Keratinocyte (primary cell): ENCODE measurements around the gene DCXR. TPM values are rescaled to one million over a fixed set of nuclear protein-coding genes. Genes with fewer than 3 reads are reported as not detected.

ENCODE experiments used
- DNase-seq: peaks from one replicate; pipeline ENCODE4 v3.0.0-alpha.2; 2011; ENCODE audit warnings: low read depth, missing footprints, low spot score
- FAIRE-seq: peaks from 2 replicates; lab custom pipeline; 2011; peaks lifted over from hg19 to GRCh38; lab: Jason Lieb, UNC
- H2AFZ ChIP-seq: 2 replicates; pipeline ENCODE4 v1.6.0; 2012; ENCODE audit warnings: low read length, control low read depth, inconsistent platforms; ENCODE audit not compliant: control insufficient read depth
- H3K27ac ChIP-seq: 2 replicates; pipeline ENCODE4 v1.5.1; 2011; ENCODE audit warnings: low read length; ENCODE audit not compliant: control insufficient read depth, insufficient read depth
- H3K27me3 ChIP-seq: 3 replicates; pipeline ENCODE4 v1.6.0; 2011; ENCODE audit warnings: low read length; ENCODE audit not compliant: control insufficient read depth, insufficient read depth; ENCODE audit errors: extremely low read depth
- H3K36me3 ChIP-seq, 2 experiments: 2 replicates in 1 of 2; 3 replicates in 1 of 2; pipeline ENCODE4 v1.5.1; 2011; ENCODE audit warnings: low read length in 2 of 2, mild to moderate bottlenecking in 1 of 2; ENCODE audit not compliant: control insufficient read depth in 2 of 2, insufficient read depth in 2 of 2; ENCODE audit errors: extremely low read depth in 1 of 2
- H3K4me1 ChIP-seq: 3 replicates; pipeline ENCODE4 v1.5.1; 2011; ENCODE audit warnings: low read length; ENCODE audit not compliant: control insufficient read depth, insufficient read depth; ENCODE audit errors: extremely low read depth
- H3K4me2 ChIP-seq: 3 replicates; pipeline ENCODE4 v1.6.0; 2011; ENCODE audit warnings: low read depth, low read length; ENCODE audit not compliant: control insufficient read depth, insufficient read depth; ENCODE audit errors: extremely low read depth
- H3K4me3 ChIP-seq, 3 experiments: fragments of 200-600 bp in 1 of 3; sonication (generic) in 1 of 3; 2 replicates in 2 of 3; 3 replicates in 1 of 3; pipeline ENCODE4 v1.5.1; 2011 to 2016; ENCODE audit warnings: low read length in 3 of 3, mild to moderate bottlenecking in 3 of 3, control low read depth in 2 of 3, inconsistent platforms in 1 of 3, low read depth in 1 of 3, mixed read lengths in 1 of 3, mixed run types in 1 of 3, moderate library complexity in 1 of 3; ENCODE audit not compliant: control insufficient read depth in 2 of 3, insufficient read depth in 2 of 3; ENCODE audit errors: extremely low read depth in 1 of 3
- H3K79me2 ChIP-seq: 2 replicates; pipeline ENCODE4 v1.6.0; 2012; ENCODE audit warnings: low read length; ENCODE audit not compliant: control insufficient read depth, insufficient read depth
- H3K9ac ChIP-seq: 3 replicates; pipeline ENCODE4 v1.6.0; 2011; ENCODE audit warnings: low read length; ENCODE audit not compliant: control insufficient read depth, insufficient read depth; ENCODE audit errors: extremely low read depth
- H3K9me1 ChIP-seq: 3 replicates; pipeline ENCODE4 v1.6.0; 2011; ENCODE audit warnings: low read length; ENCODE audit not compliant: control insufficient read depth, insufficient read depth; ENCODE audit errors: extremely low read depth
- H3K9me3 ChIP-seq: 2 replicates; pipeline ENCODE4 v1.5.1; 2012; ENCODE audit warnings: low read depth, low read length; ENCODE audit not compliant: control insufficient read depth
- H4K20me1 ChIP-seq: 3 replicates; pipeline ENCODE4 v1.6.0; 2011; ENCODE audit warnings: low read length; ENCODE audit not compliant: control insufficient read depth, insufficient read depth; ENCODE audit errors: extremely low read depth
- EZH2 ChIP-seq: IDR thresholded peaks from one replicate; pipeline ENCODE4 v1.6.1; 2012; ENCODE audit warnings: inconsistent platforms, mild to moderate bottlenecking, low read length, moderate library complexity
- dilution Hi-C: fragments of 300-500 bp; cut with MboI; formaldehyde crosslinking; loops from one replicate; pipeline ENCODE4 v1.7.0; 2020; ENCODE audit warnings: low sequenced_read_pairs; ENCODE audit not compliant: extremely low pct_ligation_motif_present
- polyA plus RNA-seq, 5 experiments: library from polyadenylated mRNA; depleted of rRNA in 3 of 5; stranded (reverse) in 3 of 5; stranded (forward) in 1 of 5; unstranded in 1 of 5; fragments of >200 nt; gene quantifications; 1 replicate in 1 of 5; 2 replicates in 3 of 5; 3 replicates in 1 of 5; pipeline versions ENCODE4 v1.2.1 to v1.2.3, GENCODE V29; 2011 to 2012; ENCODE audit warnings: missing spikeins in 2 of 5, low read depth in 1 of 5, low replicate concordance in 1 of 5
- TF ChIP-seq, protein P1 (sequence below), 3 experiments: IDR thresholded peaks in 1 of 3; conservative IDR thresholded peaks in 1 of 3; optimal IDR thresholded peaks in 1 of 3; 2 replicates in 2 of 3; 3 replicates in 1 of 3; pipeline versions ENCODE3 to v1.5.1; 2011; ENCODE audit warnings: low read length in 3 of 3, mild to moderate bottlenecking in 3 of 3, moderate library complexity in 2 of 3, control low read depth in 1 of 3, inconsistent platforms in 1 of 3; ENCODE audit not compliant: insufficient read depth in 2 of 3; ENCODE audit errors: extremely low read depth in 1 of 3

DCXR gene
- polyA plus RNA-seq, 1 donor (not counting 4 experiments of a cell fraction or from before 2014, with no cell fraction given): 45.4 TPM

DNA sequence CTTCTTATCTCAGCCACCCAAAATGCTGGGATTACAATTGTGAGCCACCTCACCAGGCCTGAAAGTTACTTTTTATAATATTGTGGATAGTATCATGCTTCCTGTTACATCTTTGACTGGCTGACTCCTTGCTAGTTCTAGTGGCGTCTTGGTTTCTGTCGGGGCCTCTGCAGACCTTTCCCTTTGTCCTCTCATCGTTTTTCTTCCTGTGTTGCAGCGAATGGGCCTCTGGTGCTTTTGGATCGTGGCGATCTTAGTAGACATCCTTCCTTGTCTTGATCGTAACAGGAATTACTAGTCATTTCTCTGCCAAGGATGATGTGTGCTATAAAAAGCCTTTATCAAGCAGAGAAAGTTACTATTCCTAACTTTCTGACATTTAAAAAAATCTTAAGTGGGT, 39.3 kb downstream of the DCXR start:
- no peak for TF ChIP-seq EZH2
- TF ChIP-seq, protein P1, sequence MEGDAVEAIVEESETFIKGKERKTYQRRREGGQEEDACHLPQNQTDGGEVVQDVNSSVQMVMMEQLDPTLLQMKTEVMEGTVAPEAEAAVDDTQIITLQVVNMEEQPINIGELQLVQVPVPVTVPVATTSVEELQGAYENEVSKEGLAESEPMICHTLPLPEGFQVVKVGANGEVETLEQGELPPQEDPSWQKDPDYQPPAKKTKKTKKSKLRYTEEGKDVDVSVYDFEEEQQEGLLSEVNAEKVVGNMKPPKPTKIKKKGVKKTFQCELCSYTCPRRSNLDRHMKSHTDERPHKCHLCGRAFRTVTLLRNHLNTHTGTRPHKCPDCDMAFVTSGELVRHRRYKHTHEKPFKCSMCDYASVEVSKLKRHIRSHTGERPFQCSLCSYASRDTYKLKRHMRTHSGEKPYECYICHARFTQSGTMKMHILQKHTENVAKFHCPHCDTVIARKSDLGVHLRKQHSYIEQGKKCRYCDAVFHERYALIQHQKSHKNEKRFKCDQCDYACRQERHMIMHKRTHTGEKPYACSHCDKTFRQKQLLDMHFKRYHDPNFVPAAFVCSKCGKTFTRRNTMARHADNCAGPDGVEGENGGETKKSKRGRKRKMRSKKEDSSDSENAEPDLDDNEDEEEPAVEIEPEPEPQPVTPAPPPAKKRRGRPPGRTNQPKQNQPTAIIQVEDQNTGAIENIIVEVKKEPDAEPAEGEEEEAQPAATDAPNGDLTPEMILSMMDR (optimal IDR thresholded peaks at IDR 0.05 in 1 of 3, IDR thresholded peaks at IDR 0.05 in 1 of 3, conservative IDR thresholded peaks at IDR 0.05 in 1 of 3; ENCODE audit: extremely low read depth in 1 of 3, insufficient read depth in 2 of 3, low read length in 3 of 3): no peak
- DNase-seq (no peak), FAIRE-seq (no peak)
- no peaks in the 10 kb centered on the region for H3K9me3 ChIP-seq
- no peaks in the 10 kb centered on the region for H3K27me3 ChIP-seq
- H3K36me3 ChIP-seq: no peaks in the 10 kb centered on the region
- peaks cover under 1% of the 10 kb centered on the region for H3K9me1 ChIP-seq
- H3K79me2 ChIP-seq: no peaks in the 10 kb centered on the region
- no peaks in the 10 kb centered on the region for H4K20me1 ChIP-seq
- no peak overlapping the region for H3K27ac ChIP-seq
- no peak overlapping the region for H3K9ac ChIP-seq
- H3K4me2 ChIP-seq: no peak overlapping the region
- H3K4me3 ChIP-seq: no peak overlapping the region
- H3K4me1 ChIP-seq: peaks cover 3% of the 10 kb centered on the region
- no peak overlapping the region for H2AFZ ChIP-seq
- dilution Hi-C loops: no loop called here

DNA sequence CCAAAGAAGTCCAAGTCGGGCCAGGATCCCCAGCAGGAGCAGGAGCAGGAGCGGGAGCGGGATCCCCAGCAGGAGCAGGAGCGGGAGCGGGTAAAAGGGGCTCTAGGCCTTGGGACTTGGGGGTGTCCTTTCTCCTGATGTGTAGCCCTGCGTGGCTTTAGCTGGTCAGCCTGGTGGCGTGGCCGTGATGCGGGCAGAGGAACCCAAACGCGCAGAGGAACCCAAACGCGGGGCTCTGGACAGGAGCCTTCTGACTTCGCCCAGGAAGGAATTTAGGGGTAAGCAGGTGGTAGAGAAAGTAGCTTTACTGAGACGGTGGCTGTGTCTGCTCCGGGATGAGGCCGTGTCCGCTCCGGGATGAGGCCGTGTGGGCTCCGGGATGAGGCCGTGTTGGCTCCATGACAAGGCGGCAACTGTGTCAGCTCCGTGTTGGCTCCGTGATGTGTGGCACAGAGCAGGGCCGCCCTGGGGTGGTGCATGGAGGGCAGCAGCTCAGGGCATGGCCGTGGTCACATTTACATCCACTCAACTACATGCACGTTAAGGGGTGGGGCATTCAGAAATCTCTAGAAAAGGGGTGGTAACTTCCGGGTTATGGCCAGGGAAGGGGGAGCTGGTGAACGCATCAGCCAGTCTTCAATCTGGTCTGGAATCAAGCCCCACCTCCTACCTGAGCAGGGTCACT, 40.6 kb downstream of the DCXR start:
- FAIRE-seq: no peak
- H3K27ac ChIP-seq: no peak overlapping the region
- dilution Hi-C loops: no loop called here
- no peaks in the 10 kb centered on the region for H4K20me1 ChIP-seq
- TF ChIP-seq, protein P1 (optimal IDR thresholded peaks at IDR 0.05 in 1 of 3, IDR thresholded peaks at IDR 0.05 in 1 of 3, conservative IDR thresholded peaks at IDR 0.05 in 1 of 3; ENCODE audit: extremely low read depth in 1 of 3, insufficient read depth in 2 of 3, low read length in 3 of 3): no peak
- TF ChIP-seq EZH2: no peak
- no peak overlapping the region for H3K4me3 ChIP-seq
- no peak for DNase-seq
- no peaks in the 10 kb centered on the region for H3K27me3 ChIP-seq
- no peaks in the 10 kb centered on the region for H3K9me1 ChIP-seq
- no peaks in the 10 kb centered on the region for H3K79me2 ChIP-seq
- no peak overlapping the region for H3K4me2 ChIP-seq
- no peak overlapping the region for H3K9ac ChIP-seq
- no peaks in the 10 kb centered on the region for H3K9me3 ChIP-seq
- H3K4me1 ChIP-seq: peaks cover 8% of the 10 kb centered on the region
- no peak overlapping the region for H2AFZ ChIP-seq
- no peaks in the 10 kb centered on the region for H3K36me3 ChIP-seq
